Mesenchymal stem cell (in vitro differentiated cells and primary cell): ENCODE data around the gene RGN.
"Not testable (repeated sequence)": the region's sequence is repeated elsewhere in the genome, so short reads cannot be mapped to it uniquely, and the experiment has no call there.

Source experiments
- DNase-seq: peaks from one replicate; pipeline ENCODE4 v3.0.0-alpha.2; 2013
- H2AFZ ChIP-seq: one replicate; pipeline ENCODE4 v1.6.1; 2013; ENCODE audit warnings: low read depth, mild to moderate bottlenecking, control low read depth, inconsistent platforms, low read length, moderate library complexity
- H2AK5ac ChIP-seq: 2 replicates; pipeline ENCODE4 v1.6.1; 2013; ENCODE audit warnings: low read length, moderate library complexity, mild to moderate bottlenecking, inconsistent platforms; ENCODE audit not compliant: severe bottlenecking
- H2BK120ac ChIP-seq: one replicate; pipeline ENCODE4 v1.6.1; 2013; ENCODE audit warnings: low read depth, mild to moderate bottlenecking, inconsistent platforms, low read length, moderate library complexity
- H2BK12ac ChIP-seq, 2 experiments: one replicate each; pipeline ENCODE4 v1.6.1; 2013; ENCODE audit warnings: inconsistent platforms in 2 of 2, low read length in 2 of 2, mild to moderate bottlenecking in 2 of 2, moderate library complexity in 2 of 2, control low read depth in 1 of 2
- H2BK15ac ChIP-seq: one replicate; pipeline ENCODE4 v1.6.1; 2013; ENCODE audit warnings: mild to moderate bottlenecking, low read depth, inconsistent platforms; ENCODE audit not compliant: poor library complexity, severe bottlenecking
- H2BK5ac ChIP-seq: 2 replicates; pipeline ENCODE4 v1.6.1; 2013; ENCODE audit warnings: low read depth, mild to moderate bottlenecking, low read length, control low read depth, inconsistent platforms; ENCODE audit not compliant: poor library complexity, severe bottlenecking
- H3K14ac ChIP-seq, 2 experiments: one replicate each; pipeline ENCODE4 v1.6.1; 2013; ENCODE audit warnings: inconsistent platforms in 2 of 2, low read length in 2 of 2, control low read depth in 1 of 2, mild to moderate bottlenecking in 1 of 2, moderate library complexity in 1 of 2
- H3K18ac ChIP-seq, 2 experiments: one replicate each; pipeline ENCODE4 v1.6.1; 2013; ENCODE audit warnings: inconsistent platforms in 2 of 2, low read length in 2 of 2, control low read depth in 1 of 2, low read depth in 1 of 2, mild to moderate bottlenecking in 1 of 2
- H3K23ac ChIP-seq, 2 experiments: one replicate each; pipeline ENCODE4 v1.6.1; 2013; ENCODE audit warnings: inconsistent platforms in 2 of 2, low read length in 2 of 2, mild to moderate bottlenecking in 2 of 2, moderate library complexity in 2 of 2, control low read depth in 1 of 2
- H3K27ac ChIP-seq: 2 replicates; pipeline ENCODE4 v1.5.1; 2013; ENCODE audit warnings: mild to moderate bottlenecking, moderate library complexity, low read length, control low read depth, inconsistent platforms; ENCODE audit not compliant: poor library complexity, severe bottlenecking
- H3K27me3 ChIP-seq, 2 experiments: 2 replicates each; pipeline versions ENCODE4 v1.6.1 to v1.7.0; 2013; ENCODE audit warnings: low read length in 2 of 2, mild to moderate bottlenecking in 2 of 2, moderate library complexity in 2 of 2, control low read depth in 1 of 2, inconsistent platforms in 1 of 2; ENCODE audit not compliant: control insufficient read depth in 1 of 2, insufficient read depth in 1 of 2
- H3K36me3 ChIP-seq, 2 experiments: 2 replicates each; pipeline versions ENCODE4 v1.6.1 to v1.7.0; 2013; ENCODE audit warnings: low read length in 2 of 2, control low read depth in 1 of 2, inconsistent platforms in 1 of 2, low read depth in 1 of 2, mild to moderate bottlenecking in 1 of 2; ENCODE audit not compliant: insufficient read depth in 2 of 2, control insufficient read depth in 1 of 2
- H3K4ac ChIP-seq, 2 experiments: one replicate each; pipeline ENCODE4 v1.6.1; 2013; ENCODE audit warnings: inconsistent platforms in 2 of 2, low read length in 2 of 2, mild to moderate bottlenecking in 2 of 2, moderate library complexity in 2 of 2, control low read depth in 1 of 2, low read depth in 1 of 2
- H3K4me1 ChIP-seq: 2 replicates; pipeline ENCODE4 v1.6.1; 2013; ENCODE audit warnings: low read depth, low read length, control low read depth; ENCODE audit not compliant: control insufficient read depth, insufficient read depth
- H3K4me2 ChIP-seq: 2 replicates; pipeline ENCODE4 v1.6.1; 2013; ENCODE audit warnings: low read length, mild to moderate bottlenecking, inconsistent platforms; ENCODE audit not compliant: poor library complexity, severe bottlenecking
- H3K4me3 ChIP-seq, 2 experiments: 2 replicates each; pipeline versions ENCODE4 v1.5.1 to v1.7.0; 2013; ENCODE audit warnings: low read length in 2 of 2, mild to moderate bottlenecking in 2 of 2, control low read depth in 1 of 2, low read depth in 1 of 2; ENCODE audit not compliant: insufficient read depth in 1 of 2
- H3K79me1 ChIP-seq: replicated peaks from 2 replicates; pipeline ENCODE4 v1.6.1; 2013; ENCODE audit warnings: mild to moderate bottlenecking, control low read depth, low read length, inconsistent platforms; ENCODE audit not compliant: poor library complexity, severe bottlenecking
- H3K9ac ChIP-seq: 2 replicates; pipeline ENCODE4 v1.7.0; 2013; ENCODE audit warnings: mild to moderate bottlenecking, low read length, moderate library complexity
- H3K9me3 ChIP-seq: 2 replicates; pipeline ENCODE4 v1.7.0; 2013; ENCODE audit warnings: mild to moderate bottlenecking, low read length; ENCODE audit not compliant: control insufficient read depth
- H4K8ac ChIP-seq: one replicate; pipeline ENCODE4 v1.6.1; 2013; ENCODE audit warnings: inconsistent platforms, mild to moderate bottlenecking, low read length, moderate library complexity
- H4K91ac ChIP-seq: one replicate; pipeline ENCODE4 v1.6.1; 2013; ENCODE audit warnings: mild to moderate bottlenecking, low read length, inconsistent platforms
- WGBS: methylation state at CpG from one replicate; pipeline ENCODE4 v1.1.7; 2013; ENCODE audit warnings: mixed read lengths; 5-methylcytosine and 5-hydroxymethylcytosine counted together

RGN gene

DNA sequence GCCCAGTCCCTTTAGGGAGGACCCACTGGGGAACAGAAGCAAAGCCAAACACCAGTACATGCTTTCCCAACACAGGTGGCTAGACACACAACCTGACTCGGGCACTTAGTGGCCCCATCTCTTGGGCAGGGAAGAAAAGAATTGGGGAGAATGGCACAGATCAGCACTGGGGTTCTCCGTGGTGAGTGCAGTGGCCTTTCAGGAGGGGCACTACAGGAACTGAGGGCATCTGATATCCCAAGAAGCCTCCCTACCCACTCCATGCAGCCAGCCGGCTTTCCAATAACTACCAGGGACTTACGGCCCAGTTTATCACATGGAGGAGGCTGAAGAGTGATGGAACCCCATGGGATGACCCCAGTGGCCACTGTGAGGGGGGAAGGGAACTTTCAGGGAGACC, 23.0 kb downstream of the RGN start:
- H2BK120ac ChIP-seq = no peak overlapping the region
- no peak overlapping the region for H4K91ac ChIP-seq
- no peaks in the 10 kb centered on the region for H3K36me3 ChIP-seq
- H3K9ac ChIP-seq = no peak overlapping the region
- no peaks in the 10 kb centered on the region for H3K9me3 ChIP-seq
- H2BK5ac ChIP-seq = no peak overlapping the region
- no peaks in the 10 kb centered on the region for H3K79me1 ChIP-seq
- H2AFZ ChIP-seq = no peak overlapping the region
- H3K4me1 ChIP-seq = no peaks in the 10 kb centered on the region
- no peak overlapping the region for H3K4me2 ChIP-seq
- H3K18ac ChIP-seq = no peak overlapping the region
- H3K14ac ChIP-seq = no peak overlapping the region
- no peak for DNase-seq
- H3K4ac ChIP-seq = no peak overlapping the region
- no peak overlapping the region for H3K27ac ChIP-seq
- no peak overlapping the region for H2BK15ac ChIP-seq
- H2AK5ac ChIP-seq = no peak overlapping the region
- no peak overlapping the region for H3K4me3 ChIP-seq
- H3K27me3 ChIP-seq = peaks cover 0 to 28% of the 10 kb centered on the region in 2 experiments
- H4K8ac ChIP-seq = no peak overlapping the region
- WGBS = 0% methylated on average over 1 of the region's 4 CpGs
- no peak overlapping the region for H3K23ac ChIP-seq
- no peak overlapping the region for H2BK12ac ChIP-seq

DNA sequence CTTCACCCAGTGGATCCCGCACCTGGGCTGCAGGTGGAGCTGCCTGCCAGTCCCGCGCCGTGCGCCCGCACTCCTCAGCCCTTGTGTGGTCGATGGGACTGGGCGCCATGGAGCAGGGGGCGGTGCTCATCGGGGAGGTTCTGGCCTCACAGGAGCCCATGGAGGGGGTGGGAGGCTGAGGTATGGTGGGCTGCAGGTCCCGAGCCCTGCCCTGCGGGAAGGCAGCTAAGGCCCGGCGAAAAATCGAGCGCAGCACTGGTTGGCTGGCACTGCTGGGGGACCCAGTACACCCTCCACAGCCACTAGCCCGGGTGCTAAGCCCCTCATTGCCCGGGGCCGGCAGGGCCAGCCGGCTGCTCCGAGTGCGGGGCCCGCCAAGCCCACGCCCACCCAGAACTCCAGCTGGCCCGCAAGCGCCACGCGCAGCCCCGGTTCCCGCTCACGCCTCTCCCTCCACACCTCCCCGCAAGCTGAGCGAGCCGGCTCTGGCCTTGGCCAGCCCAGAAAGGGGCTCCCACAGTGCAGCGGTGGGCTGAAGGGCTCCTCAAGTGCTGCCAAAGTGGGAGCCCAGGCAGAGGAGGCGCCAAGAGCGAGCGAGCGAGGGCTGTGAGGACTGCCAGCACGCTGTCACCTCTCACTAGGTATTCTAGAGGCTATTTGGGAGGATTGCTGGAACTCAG, 32.8 kb downstream of the RGN start:
- not testable (repeated sequence) for H3K79me1 ChIP-seq, H3K27ac ChIP-seq, H2AK5ac ChIP-seq, H2BK5ac ChIP-seq, H3K4me1 ChIP-seq, H3K4ac ChIP-seq, H3K18ac ChIP-seq, H2BK120ac ChIP-seq, H3K9ac ChIP-seq, H3K4me3 ChIP-seq, H3K36me3 ChIP-seq, H4K91ac ChIP-seq, H2BK15ac ChIP-seq, H2BK12ac ChIP-seq, DNase-seq, H3K14ac ChIP-seq, H3K23ac ChIP-seq, H3K9me3 ChIP-seq, H4K8ac ChIP-seq, H2AFZ ChIP-seq, H3K4me2 ChIP-seq
- WGBS = 96% methylated on average over 17 of the region's 40 CpGs
- H3K27me3 ChIP-seq = peaks cover 0 to 21% of the 10 kb centered on the region in 2 experiments

DNA sequence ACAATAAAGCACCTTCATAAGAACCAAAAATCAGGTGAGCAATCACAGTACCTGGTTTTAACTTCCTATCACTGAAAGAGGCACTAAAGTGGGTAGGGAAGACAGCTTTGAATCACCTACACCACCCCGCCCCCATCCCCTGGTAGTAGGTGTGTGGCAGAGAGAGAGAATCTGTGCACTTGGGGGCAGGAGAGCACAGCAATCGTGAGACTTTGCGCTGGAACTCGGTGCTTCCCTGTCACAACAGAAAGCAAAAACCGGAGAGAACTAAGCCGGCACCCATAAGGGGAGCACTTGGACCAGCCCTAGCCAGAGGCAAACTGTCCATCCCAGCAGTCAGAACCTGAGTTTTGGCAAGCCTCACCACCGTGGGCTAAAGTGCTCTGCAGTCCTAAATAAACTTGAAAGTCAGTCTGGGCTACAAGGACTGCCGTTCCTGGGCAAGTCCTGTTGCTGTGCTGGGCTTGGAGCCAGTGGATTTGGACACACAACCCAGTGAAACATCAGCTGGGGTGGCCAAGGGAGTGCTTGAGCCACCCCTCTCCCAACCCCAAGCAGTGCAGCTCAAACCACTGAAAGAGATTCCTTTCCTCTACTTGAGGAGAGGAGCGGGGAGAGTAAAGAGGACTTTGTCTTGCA, 34.2 kb downstream of the RGN start:
- Histone ChIP-seq H4K8ac (no peak overlapping the region), H3K4me1 (no peaks in the 10 kb centered on the region), H3K23ac (no peak overlapping the region), H2BK12ac (no peak overlapping the region), H3K79me1 (no peaks in the 10 kb centered on the region), H3K27ac (no peak overlapping the region), H3K14ac (no peak overlapping the region), H3K4me3 (no peak overlapping the region), H3K27me3 (peaks cover 0 to 16% of the 10 kb centered on the region in 2 experiments), H4K91ac (no peak overlapping the region), H2AFZ (no peak overlapping the region), H3K18ac (no peak overlapping the region), H2BK15ac (no peak overlapping the region), H3K9me3 (no peaks in the 10 kb centered on the region), H3K4ac (no peak overlapping the region), H3K36me3 (no peaks in the 10 kb centered on the region), H2BK120ac (no peak overlapping the region), H3K9ac (no peak overlapping the region), H3K4me2 (no peak overlapping the region), H2AK5ac (no peak overlapping the region), H2BK5ac (no peak overlapping the region)
- DNase-seq = no peak
- WGBS = 82% methylated on average over 9 of the region's 9 CpGs

DNA sequence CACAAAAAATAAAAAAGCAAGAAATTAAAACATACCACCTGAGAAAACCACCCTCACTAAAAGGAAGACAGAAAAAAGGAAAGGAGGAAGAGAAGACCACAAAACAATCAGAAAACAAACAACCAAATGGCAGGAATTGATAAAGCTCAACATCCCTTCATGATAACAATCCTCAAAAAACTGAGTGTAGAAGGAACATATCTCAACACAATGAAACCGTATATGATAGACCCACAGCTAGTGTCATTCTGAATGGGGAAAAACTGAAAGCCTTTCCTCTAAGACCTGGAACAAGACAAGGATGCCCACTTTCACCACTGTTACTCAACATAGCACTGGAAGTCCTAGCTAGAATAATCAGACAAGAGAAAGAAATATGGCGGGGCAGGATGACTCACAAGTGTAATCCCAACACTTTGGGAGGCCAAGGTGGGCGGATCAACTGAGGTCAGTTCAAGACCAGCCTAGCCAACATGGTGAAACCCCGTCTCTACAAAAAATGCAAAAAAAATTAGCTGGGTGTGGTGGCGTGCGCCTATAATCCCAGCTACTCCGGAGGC, 38.4 kb downstream of the RGN start:
- H3K4ac ChIP-seq, DNase-seq, H3K9me3 ChIP-seq, H2BK15ac ChIP-seq, H3K4me3 ChIP-seq, H3K9ac ChIP-seq, H2BK120ac ChIP-seq, H3K27ac ChIP-seq, H3K4me1 ChIP-seq, H3K4me2 ChIP-seq, H2AK5ac ChIP-seq, H2BK12ac ChIP-seq, H4K8ac ChIP-seq, H3K23ac ChIP-seq, H3K18ac ChIP-seq, H2AFZ ChIP-seq, H3K14ac ChIP-seq, H3K36me3 ChIP-seq, H2BK5ac ChIP-seq, H4K91ac ChIP-seq, H3K79me1 ChIP-seq: not testable (repeated sequence)
- peaks cover 0 to 19% of the 10 kb centered on the region in 2 experiments for H3K27me3 ChIP-seq
- 94% methylated on average over 7 of the region's 7 CpGs for WGBS
